Midbrain (tissue), 1 donor: ENCODE measurements around the gene FOXP4.

Experiments used
- DNase-seq: peaks from one replicate; lab custom pipeline; 2025; lab: John Stamatoyannopoulos, UW

The FOXP4 gene

DNA sequence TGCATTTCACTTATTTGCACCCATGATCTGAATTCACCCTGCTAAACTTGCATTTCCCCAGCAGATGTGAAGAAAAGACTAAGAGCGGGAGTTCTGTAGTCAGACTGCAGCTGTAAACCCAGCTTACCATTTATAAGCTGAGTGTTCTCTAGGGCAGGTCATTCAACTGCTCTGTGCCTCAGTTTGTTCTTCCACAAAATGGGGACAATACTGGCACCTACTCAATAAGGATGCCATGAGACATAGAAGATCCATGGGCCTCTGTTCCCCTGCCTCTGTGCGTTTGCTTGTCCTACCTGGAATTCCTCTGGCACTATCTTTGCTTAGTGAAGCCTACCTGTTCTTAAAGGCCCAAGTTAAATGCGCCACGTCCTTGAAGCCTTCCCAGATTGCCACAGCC, 79.8 kb downstream of the FOXP4 start:
- no peak for DNase-seq

DNA sequence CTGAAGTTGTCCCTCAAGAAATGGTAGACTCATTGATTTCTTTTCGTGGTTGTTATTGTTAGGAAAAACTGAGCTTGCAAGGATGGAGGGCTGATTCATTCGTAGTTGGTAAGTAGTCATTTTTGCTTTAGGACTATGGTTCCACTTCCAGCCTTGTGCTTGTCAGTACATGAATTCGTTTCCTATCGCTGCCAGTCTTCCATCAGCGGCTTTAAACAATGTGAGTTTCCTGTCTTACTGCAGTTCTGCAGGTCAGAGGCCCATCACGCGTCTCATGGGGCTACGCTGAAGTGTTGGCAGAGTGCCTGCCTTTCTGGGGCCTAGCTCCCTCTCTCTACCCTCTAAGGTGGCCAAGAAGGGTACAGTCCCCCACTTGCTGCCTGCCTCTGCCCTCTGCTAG, 80.7 kb downstream of the FOXP4 start:
- no peak for DNase-seq

DNA sequence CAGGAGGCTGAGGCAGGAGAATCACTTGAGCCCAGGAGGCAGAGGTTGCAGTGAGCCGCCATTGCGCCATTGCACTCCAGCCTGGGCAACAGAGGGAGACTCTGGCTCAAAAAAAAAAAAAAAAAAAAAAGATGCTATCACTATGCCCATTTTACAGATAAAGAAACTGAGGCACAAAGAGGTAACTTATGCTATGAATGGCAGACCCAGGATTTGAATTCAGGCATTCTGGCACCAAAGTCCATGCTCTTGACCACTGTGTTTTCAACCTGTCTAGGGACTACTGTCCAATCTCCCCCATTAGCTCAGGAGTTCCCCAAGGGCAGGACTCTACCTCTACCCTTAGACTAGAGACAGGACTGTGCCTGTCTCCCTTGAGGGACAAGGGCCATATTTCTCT, 82.9 kb downstream of the FOXP4 start:
- no peak for DNase-seq

DNA sequence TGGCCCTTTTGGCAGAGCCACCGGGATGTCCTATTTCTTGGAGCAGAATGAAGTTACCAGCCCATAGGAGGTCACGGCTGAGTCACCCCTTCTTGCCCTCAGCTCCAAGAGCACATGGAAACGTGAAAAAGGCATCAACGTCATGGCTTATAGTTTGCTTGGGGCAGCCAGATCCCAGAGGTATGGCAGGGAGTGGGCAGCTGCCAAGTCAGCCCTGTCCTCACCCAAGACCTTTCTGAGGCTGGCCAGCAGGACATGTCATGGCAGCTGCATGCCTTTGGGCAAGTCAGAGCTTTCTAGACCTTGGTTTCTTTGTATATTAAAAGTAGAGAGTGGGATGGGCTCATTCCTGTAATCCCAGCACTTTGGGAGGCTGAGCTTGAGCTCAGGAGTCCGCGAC, 83.9 kb downstream of the FOXP4 start:
- no peak for DNase-seq

DNA sequence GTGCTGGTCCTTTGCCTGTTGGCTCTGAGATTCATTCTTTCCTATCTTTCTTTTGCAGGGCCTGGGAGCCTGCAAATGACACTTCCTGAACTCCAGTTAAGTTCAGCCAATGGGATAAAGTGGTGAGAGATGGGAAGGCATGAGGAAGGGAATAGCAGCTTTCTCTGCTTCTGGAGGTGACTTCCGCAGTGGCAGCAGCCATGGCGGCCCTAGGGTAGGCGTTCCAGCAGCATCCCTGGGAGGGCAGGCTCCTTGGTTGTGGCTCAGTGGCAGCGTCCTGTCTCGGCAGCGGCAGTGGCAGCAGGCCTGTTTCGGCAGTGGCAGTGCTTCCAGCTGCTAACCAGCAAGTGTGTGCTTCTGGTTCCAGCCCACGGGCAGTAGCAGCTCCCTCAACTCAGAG, 84.8 kb downstream of the FOXP4 start:
- no peak for DNase-seq

DNA sequence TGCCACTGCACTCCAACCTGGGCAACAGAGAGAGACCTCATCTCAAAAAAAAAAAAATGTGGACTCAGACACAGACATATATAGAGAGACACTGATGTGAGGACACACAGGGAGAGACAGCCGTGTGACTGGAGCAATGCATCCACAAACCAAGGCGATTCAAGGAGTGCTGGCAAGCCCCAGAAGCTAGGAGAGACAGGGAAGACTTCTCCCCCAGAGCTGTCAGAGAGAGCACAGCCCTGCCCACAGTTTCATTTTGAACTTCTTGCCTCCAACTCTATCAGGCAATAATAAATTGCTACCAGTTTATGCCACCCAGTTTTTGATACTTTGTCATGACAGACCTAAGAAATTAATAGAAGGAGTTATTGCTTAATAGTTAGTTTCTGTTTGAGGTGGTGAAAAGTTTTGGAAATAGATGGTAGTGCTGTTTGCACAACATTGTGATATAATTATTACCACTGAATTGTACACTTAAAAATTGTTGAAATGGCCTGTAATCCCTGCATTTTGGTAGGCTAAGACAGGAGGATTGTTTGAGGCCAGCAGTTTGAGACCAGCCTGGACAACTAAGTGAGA, 87.0 kb downstream of the FOXP4 start:
- no peak for DNase-seq

DNA sequence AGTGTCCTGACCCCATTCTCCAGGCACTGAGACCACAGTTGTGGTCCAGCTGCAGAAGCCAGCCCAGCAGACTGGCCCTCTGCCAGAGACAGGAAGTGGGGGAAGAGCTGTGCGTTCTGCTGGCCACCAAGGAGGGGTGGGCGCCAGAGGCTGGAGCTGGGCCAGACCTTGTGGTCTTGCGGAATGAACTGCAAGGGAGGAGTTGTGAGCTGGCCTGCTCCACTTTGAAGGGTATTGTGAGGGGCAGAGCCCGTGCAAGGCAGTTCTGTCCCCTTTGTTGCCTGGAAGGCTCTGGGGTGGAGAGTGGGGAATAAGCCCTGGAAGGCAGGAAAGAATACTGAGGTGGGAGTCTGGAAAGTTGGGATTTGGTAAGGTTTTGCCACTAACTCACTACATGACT, 88.5 kb downstream of the FOXP4 start:
- no peak for DNase-seq

DNA sequence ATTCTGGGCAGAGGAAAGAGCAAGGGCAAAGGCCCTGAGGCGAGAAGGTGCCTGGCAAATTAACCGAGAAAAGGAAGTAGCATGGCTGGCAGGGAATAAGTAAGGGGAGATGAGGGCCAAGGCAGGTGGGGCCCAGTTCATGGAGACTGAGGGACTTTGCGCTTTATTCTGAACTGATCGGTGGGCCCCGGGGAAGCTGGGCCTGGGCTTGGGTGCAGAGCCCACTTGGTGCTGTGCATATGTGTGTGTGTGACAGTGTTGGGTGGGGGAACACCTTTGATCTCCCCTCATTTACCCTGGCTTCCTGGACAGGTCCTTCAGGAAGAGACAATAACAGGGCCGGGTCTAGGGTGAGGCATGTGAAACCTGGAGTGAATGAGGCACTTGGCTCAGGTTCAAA, 89.2 kb downstream of the FOXP4 start:
- DNase-seq, result no peak

DNA sequence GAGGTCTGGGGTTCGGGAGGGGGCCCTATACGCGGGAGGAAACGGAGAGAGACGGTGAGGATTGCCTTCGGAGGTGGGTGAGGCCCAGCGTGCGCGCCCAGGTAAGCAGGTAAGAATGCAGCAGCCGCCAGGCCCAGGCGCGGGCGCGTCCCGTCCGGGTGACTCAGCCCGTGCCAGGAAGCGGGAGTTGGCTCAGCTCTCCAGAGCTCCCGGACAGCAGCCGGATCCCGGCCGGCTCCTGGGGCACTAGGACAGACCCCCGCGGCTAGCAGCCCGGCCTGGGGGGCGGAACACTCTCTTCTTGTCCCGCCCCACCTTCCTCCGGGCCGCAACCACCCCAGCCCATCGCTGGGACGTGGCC, 90.6 kb downstream of the FOXP4 start:
- no peak for DNase-seq

DNA sequence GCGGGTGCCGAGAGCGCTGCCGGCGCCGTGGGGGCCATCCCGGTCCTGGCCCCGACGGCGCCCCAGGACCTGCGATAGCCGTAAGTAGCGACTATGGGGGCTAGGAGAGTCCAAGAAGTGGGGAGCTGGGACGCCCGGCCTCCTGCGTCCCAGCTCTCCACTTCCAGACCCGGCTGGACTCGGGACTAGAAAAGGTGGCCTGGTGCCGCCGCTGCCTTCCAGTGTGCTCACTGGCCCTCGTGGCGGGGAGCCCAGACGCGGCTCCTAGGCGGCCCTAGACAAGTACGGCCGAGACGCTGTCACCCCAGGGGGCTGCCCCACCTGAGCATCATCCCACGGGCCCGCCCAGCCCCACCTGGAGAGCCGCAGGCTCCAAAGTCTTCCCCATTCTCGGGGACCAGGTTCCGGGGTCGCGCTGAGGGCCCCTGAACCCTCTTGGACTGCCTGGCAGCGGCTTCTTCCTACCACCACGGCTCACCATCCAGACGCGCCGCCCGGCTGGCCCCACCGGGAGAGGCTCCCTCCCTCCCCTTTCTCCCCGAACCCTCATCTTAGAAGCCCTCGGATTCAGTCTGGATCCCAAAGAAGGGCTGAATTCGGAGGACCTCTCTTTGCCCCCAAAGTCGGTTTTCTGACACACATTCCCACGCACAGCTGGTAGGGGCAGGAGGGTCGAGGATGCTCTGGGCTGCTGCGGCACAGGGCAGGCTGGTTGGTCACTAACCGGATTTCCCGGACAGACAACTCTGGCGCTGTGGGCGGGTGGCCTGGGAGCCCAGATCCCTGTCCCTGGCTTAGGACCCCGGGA, 91.2 kb downstream of the FOXP4 start:
- no peak for DNase-seq

DNA sequence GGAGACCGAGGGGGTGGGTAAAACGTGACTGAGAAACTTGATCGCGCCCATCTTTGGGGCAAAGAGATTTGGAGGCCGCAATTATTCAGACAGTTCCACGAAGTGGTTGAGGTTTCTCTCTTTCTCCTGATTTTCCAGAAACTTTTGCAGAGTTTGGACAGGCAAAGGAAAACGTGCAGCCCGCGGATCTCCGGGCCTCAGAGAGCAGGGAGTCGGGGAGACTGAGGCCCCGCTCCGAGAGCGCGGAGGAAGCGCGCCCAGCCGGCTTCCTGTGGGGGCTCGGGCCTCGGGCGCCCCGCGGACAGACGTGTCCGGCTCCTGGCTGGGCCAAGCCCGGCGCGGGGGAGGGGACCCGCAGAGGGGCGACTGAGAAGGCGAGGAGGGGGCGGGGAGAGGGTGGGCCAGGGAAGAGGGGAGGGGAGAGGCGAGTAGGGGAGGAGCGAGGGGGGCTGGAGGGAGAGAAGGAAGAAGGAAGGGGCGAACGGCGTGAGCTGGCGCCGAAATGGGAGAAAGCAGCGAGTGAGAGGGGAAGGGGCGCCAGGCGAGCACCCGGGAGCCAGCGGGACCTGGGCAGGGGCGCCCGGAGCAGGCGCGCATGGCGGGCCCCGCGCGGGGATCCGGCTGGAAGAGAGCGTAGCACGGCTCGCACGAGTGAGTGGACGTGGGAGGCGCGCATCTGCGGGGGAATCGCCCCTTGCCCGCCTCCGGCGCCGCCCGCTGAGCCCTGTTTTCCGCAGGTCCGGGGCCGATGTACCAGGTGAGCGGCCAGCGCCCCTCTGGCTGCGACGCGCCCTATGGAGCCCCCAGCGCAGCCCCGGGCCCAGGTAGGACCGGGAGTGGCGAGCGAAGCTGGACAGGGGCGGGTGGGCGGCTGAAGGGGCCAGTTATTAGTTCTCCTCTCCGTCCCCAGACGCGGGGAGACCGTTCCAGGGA, 92.1 kb downstream of the FOXP4 start, which contains the start of gene MDFI:
Gene MDFI, plus strand, starts transcription at position 467 of the 933 bp plus-strand sequence. Its CDS starts 282 bp downstream, at position 749.
- no peak for DNase-seq

DNA sequence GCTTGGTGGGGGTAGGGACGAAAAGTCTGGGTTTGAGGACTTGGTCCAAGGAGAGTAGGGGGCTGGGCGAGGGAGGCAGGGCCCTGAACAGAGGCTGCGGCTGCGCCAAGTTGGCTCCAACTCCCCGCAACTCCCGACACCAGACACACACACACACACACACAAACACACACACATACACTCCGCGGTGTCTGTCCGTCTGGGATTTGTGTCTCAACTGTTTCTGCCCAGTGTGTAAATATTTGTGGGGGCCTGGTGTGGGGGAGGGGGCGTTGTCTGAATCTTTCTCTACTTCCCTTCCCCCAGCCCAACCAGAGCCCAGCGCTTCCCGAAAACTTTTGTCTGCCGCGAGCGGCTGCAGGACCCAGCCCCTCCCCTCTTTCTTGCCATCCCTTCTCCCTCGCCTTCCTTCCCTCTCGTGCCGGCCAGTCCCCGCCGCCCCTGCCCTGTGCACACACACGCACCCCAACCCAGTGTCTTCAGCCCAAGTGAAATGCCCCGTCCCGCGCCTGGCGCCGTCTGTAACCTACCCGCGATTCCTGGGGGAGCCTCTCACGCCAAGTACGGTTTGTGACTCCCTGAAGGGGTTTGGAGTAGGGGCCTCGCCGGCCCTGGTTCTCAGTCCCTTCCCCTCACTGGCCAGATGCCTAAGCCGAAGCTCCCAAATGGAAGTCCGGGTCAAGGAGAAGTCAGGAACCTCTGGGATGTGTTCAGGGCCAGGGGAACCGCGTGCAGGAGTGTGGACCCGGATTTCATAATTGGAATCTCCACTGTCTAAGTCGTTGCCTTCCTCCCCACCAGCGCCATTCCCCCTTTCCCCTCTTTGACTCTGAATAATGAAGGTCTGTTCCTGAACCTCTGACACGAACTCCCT, 93.0 kb downstream of the FOXP4 start:
- DNase-seq, result no peak

DNA sequence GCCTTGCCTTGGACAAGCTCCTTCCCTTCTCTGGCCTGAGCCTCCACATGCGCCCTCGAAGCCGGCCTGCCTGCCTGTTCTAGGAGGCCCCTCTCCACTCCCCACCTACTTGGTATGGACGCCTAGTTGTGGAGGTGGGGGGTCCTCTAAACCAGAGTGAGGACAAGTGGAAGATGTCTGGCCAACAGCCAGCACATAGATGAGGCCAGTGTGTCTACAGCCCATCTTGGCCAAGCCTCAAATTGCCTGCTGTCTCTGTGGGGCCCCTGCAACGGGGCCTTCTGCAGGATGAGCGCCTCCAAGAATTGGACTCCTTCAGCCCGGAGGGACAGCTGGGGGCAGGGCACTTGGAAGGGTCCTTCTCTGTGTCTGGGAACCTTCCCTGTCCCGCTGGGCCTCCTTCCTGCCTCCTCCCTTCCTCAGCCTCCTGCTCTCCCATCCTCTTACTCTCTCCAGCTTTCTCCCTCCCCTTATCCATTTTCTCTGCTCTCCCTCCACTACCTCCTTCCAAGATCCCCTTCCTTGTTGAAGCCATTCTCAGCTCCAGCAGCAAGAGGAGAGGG, 93.7 kb downstream of the FOXP4 start:
- DNase-seq, result no peak

DNA sequence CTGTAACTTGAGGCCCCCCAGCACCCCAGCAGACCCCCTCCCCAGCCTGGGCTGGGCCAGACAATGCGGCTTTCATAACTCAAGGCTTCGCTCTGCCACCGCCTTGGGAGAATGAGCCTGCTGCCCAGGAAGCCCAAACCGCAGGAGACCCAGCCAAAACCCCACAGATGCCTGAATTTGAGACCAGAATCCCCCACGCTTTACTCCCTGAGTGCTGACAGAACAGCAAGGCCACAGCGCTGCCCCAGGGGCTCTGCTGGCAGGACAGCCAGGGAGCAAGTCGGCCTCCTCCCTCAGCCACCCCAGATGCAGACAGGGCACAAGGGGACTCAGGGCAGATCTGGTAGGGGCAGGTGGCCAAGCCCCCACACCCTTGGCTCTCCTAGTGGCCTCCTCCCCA, 94.2 kb downstream of the FOXP4 start:
- DNase-seq, result no peak

DNA sequence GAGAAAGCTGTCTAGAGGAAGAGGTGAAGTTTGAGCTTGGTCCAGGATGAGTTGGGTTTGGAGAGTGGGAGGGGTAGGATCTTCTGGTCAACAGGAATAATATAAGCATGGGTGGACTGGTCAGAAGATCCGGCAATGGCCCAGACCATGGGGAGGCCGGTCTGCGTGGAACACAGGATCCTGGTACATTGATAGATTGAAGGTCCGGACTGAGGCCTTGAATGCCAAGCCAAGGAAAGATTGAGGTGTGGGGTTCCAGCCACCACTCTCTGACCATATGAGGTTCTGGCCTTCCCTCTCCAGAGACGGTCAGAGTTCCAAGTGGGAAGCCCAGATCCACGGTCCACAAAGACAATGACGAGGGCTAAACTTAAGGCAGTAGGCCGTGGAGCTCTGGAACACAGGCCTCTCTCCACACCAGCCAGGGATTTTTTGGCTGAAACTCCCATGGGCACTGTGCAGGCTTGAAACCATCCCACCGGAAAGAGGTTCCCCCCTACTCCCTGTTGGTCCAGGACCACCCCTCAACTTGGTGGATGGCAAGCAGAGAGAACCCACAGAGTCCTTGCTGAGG, 95.3 kb downstream of the FOXP4 start:
- no peak for DNase-seq

DNA sequence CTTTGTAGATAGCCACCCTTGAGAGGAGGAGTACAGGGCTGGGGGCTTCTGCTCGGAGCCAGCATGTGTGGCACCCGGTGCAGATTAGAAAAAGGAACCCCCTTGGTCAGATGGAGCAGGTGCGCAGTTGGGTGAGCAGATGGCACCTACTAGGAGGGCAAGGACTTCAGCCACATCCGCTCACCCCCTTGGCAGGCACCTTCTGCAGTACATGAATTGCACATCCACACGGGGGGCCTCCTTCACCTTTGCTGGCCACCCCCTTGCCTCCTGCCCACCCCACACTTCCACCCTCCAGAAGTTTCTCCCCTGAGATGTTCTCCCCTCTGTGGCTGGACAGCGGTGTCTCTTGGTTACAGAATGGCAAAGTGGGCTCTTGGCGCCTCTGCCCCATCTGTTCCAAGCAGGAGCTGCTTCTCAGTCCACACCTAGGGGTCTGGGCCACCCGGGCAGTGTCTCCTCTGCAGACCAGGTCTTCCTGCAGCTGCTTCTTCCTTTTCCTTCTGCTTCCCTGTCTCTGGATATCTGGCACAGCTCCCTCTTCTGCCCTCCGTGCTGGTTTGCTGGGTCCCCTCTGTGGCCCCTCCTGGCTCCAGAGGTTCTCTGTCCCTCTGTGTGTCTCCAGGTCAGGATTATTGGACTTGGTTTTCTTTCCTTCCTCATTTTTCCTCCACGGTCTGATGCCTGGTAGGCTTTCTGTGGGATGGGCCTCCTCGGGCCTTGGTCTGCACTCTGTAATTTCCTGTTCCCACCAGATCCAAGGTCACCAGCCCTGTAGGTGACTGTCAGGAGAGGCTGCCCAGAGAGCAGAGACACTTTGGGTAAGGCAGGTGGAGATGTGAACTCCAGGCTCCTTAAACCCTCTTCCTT, 96.1 kb downstream of the FOXP4 start:
- no peak for DNase-seq

DNA sequence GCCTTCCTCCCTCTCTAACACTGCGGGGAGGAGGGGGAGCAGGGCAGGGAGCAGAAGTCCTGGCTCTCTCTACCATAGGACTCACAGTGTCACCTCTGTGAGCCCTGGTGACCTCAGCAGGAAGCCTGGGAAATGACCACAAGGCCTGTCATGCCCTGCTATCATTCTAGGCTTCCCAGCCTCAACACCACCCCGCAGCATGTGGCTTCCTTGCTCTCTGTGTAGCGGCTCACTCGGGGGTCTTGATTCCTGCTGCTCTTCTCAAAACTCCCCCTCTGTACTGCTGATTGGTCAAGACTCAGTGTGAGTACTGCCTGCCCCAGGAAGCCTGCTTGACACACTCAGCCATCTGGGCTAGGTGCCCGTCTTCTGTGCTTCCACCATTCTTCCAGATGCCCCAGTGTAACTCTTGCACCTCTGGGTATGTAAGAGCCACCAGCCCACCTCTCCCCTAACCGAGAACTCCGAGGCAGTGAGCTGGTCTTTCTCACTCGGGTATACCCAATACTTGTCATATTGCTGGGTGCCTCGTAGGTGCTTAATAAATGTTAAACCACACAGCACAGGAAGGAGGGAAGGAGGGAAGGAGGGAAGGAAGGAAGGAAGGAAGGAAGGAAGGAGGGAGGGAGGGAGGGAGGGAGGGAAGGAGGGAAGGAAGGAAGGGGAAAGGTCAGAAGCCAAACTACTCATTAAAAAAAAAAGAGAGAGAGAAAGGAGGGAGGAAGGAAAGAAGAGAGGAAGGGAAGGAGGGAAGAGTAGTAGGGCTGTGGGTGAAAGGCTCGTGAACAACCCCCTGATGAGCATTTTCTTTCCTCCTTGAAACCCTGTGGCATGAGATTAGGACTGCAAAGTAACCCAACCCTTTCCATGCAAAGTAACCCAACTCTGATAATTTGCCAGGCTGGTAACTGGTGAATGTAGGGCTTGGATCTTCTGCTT, 97.0 kb downstream of the FOXP4 start:
- DNase-seq, result no peak

DNA sequence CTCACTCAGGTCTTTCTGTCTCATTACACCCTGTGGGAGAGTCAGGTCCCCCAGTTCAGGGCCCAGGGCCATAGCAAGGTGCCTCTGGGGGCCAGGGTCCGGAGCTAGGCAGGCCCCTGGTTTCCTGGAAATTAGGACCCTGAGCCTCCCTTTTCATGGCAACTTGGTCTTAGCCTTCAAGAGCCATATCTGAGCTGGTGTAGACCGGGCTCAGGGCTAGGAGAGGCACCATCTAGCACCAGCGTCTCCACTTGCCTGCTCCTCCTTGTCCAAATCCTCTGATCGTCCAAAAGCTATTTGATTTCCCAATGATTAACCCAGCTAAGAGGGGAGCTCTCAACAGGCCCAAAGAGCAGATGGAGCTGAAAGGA, 97.7 kb downstream of the FOXP4 start:
- DNase-seq, result no peak

DNA sequence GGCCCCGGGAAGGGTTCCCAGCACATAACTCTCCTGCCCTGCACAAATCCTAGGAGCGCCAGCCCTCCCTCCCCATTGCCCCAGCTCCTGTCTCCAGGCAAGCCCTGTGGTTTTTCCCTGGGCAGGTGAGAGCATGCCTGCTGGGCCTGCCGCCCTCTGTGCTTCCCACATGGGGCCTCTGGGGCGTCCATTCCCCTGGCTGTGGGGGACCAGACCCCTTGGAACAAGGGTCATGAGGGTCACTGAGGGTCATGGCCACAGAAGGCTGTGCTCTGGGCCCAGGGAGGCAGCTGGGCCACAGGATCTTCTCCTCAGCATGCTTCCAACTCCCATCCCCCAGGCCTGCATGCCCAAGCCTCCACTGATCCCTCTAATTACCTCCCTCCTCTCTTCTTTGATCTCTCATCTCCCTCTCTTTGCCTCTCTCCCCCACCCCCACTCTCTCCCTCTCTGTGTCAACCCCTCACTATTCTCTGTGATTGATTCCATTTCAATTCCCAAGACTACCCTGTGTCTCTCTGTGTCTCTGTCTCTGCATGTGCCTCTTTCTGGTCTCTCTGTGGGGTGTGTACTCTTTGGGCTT, 98.2 kb downstream of the FOXP4 start:
- no peak for DNase-seq
